HepG2 (cell line): ENCODE results near the gene C6orf136. TPM values are rescaled to one million over a fixed set of nuclear protein-coding genes. Genes with fewer than 3 reads are reported as not detected.

Experiments
- CCDC6 ChIP-seq: sonication (generic); formaldehyde crosslinking; IDR thresholded peaks from 2 replicates; pipeline ENCODE4 v1.8.1; 2022; ENCODE audit warnings: mild to moderate bottlenecking, missing genetic modification reagents, moderate library complexity
- FOXP1 ChIP-seq, 2 experiments: fragments of 450-650 bp in 1 of 2; IDR thresholded peaks; 2 replicates each; pipeline ENCODE4 v1.6.1; 2017 to 2018; ENCODE audit warnings: antibody characterized with exemption in 1 of 2
- HNRNPK ChIP-seq: fragments of 200-400 bp; formaldehyde crosslinking; IDR thresholded peaks from 2 replicates; pipeline ENCODE4 v1.6.1; 2018; ENCODE audit warnings: low read length, low read depth, moderate library complexity, mild to moderate bottlenecking; ENCODE audit not compliant: poor library complexity, severe bottlenecking
- KAT2B ChIP-seq: fragments of 150-350 bp; IDR thresholded peaks from 2 replicates; pipeline ENCODE4 v1.6.1; 2014; ENCODE audit warnings: low read depth, low read length, borderline replicate concordance
- KMT2B ChIP-seq: IDR thresholded peaks from 2 replicates; pipeline ENCODE4 v1.6.1; 2016; ENCODE audit warnings: missing genetic modification reagents, missing compliant biosample characterization
- MATR3 ChIP-seq: sonication (generic); formaldehyde crosslinking; IDR thresholded peaks from 2 replicates; pipeline ENCODE4 v1.4.0; 2020; ENCODE audit warnings: missing genetic modification reagents
- MTERF4 ChIP-seq: sonication (generic); formaldehyde crosslinking; IDR thresholded peaks from 2 replicates; pipeline ENCODE4 v1.8.0; 2023; ENCODE audit warnings: mild to moderate bottlenecking, missing genetic modification reagents
- NFIC ChIP-seq: IDR thresholded peaks from 2 replicates; pipeline ENCODE4 v1.6.1; 2012; ENCODE audit warnings: mild to moderate bottlenecking, low read length, inconsistent platforms
- POLR2A ChIP-seq, 2 experiments: IDR thresholded peaks; 2 replicates each; pipeline ENCODE4 v1.6.1; 2011; ENCODE audit warnings: low read depth in 2 of 2, low read length in 2 of 2, mild to moderate bottlenecking in 1 of 2, moderate library complexity in 1 of 2; ENCODE audit not compliant: insufficient read depth in 1 of 2
- PRMT3 ChIP-seq: sonication (generic); formaldehyde crosslinking; IDR thresholded peaks from 2 replicates; pipeline ENCODE4 v1.8.1; 2022; ENCODE audit warnings: low read depth, mild to moderate bottlenecking, moderate library complexity, missing genetic modification reagents, borderline replicate concordance
- SATB2 ChIP-seq: sonication (generic); formaldehyde crosslinking; IDR thresholded peaks from 2 replicates; pipeline ENCODE4 v1.5.0; 2020; ENCODE audit warnings: missing genetic modification reagents
- THRA ChIP-seq: sonication (generic); formaldehyde crosslinking; IDR thresholded peaks from 2 replicates; pipeline ENCODE4 v1.4.0; 2020; ENCODE audit warnings: missing genetic modification reagents, borderline replicate concordance
- TMF1 ChIP-seq: sonication (generic); formaldehyde crosslinking; IDR thresholded peaks from 2 replicates; pipeline ENCODE4 v1.8.1; 2022; ENCODE audit warnings: low read depth, missing genetic modification reagents
- YEATS2 ChIP-seq: sonication (generic); formaldehyde crosslinking; IDR thresholded peaks from 2 replicates; pipeline ENCODE4 v1.4.0; 2020; ENCODE audit warnings: missing genetic modification reagents, borderline replicate concordance
- ZC3H4 ChIP-seq: sonication (generic); formaldehyde crosslinking; IDR thresholded peaks from 2 replicates; pipeline ENCODE4 v1.4.0; 2020; ENCODE audit warnings: missing genetic modification reagents, borderline replicate concordance
- ZFP82 ChIP-seq: sonication (generic); formaldehyde crosslinking; IDR thresholded peaks from 2 replicates; pipeline ENCODE4 v1.5.1; 2020; ENCODE audit warnings: mild to moderate bottlenecking, missing genetic modification reagents, borderline replicate concordance
- ZFP91 ChIP-seq: sonication (generic); formaldehyde crosslinking; IDR thresholded peaks from 2 replicates; pipeline ENCODE4 v1.9.0; 2022; ENCODE audit warnings: missing genetic modification reagents, mild to moderate bottlenecking, borderline replicate concordance
- ZKSCAN1 ChIP-seq: fragments of 150-350 bp; IDR thresholded peaks from 2 replicates; pipeline ENCODE4 v1.6.1; 2014; ENCODE audit warnings: low read length
- ZNF317 ChIP-seq: sonication (generic); formaldehyde crosslinking; IDR thresholded peaks from 2 replicates; pipeline ENCODE4 v1.5.0; 2020; ENCODE audit warnings: mild to moderate bottlenecking, missing genetic modification reagents
- ZNF354B ChIP-seq: sonication (generic); formaldehyde crosslinking; IDR thresholded peaks from 2 replicates; pipeline ENCODE4 v1.8.0; 2022; ENCODE audit warnings: mild to moderate bottlenecking, missing genetic modification reagents
- ZNF446 ChIP-seq: sonication (generic); formaldehyde crosslinking; IDR thresholded peaks from 2 replicates; pipeline ENCODE4 v1.5.0; 2020; ENCODE audit warnings: mild to moderate bottlenecking, missing genetic modification reagents
- ZNF562 ChIP-seq: sonication (generic); formaldehyde crosslinking; IDR thresholded peaks from 2 replicates; pipeline ENCODE4 v1.8.0; 2022; ENCODE audit warnings: missing genetic modification reagents, borderline replicate concordance
- ZNF589 ChIP-seq: sonication (generic); formaldehyde crosslinking; conservative IDR thresholded peaks from 2 replicates; pipeline ENCODE4 v1.8.0; 2022; ENCODE audit warnings: mild to moderate bottlenecking, moderate library complexity, missing genetic modification reagents
- ZNF619 ChIP-seq: sonication (generic); formaldehyde crosslinking; IDR thresholded peaks from 2 replicates; pipeline ENCODE4 v1.4.0; 2020; ENCODE audit warnings: mild to moderate bottlenecking, missing genetic modification reagents
- ZSCAN9 ChIP-seq: IDR thresholded peaks from 2 replicates; pipeline ENCODE4 v1.6.1; 2016; ENCODE audit warnings: borderline replicate concordance
- polyA plus RNA-seq, 8 experiments: library from polyadenylated mRNA; depleted of rRNA in 3 of 8; stranded (reverse) in 7 of 8; unstranded in 1 of 8; fragments of >200 nt; fragmentation: Illumina TruSeq in 4 of 8; extraction: Trizol in 4 of 8; gene quantifications; 2 replicates each; pipeline versions ENCODE4 v1.2.1 to v1.2.3, GENCODE V29; 2011 to 2016; ENCODE audit warnings: low read depth in 4 of 8, missing spikeins in 1 of 8, mixed read lengths in 1 of 8; ENCODE audit not compliant: insufficient read depth in 1 of 8
- total RNA-seq, 5 experiments: library from RNA; depleted of rRNA; stranded (reverse); fragments of >200 nt; fragmentation: Illumina TruSeq; extraction: Trizol; gene quantifications; 2 replicates each; pipeline ENCODE4 v1.2.3, GENCODE V29; 2016; ENCODE audit warnings: low read depth in 1 of 5

Gene C6orf136
- total and polyA plus RNA-seq, 2 of the 13 experiments (the other 11 are each of a cell fraction or from before 2014, with no cell fraction given): 12.0 to 26.2 TPM

- no peak for TF ChIP-seq PRMT3 (CRISPR knock-in tag)
- no peak for TF ChIP-seq HNRNPK
- no peak for TF ChIP-seq ZNF562 (CRISPR knock-in tag)
- no peak for TF ChIP-seq ZNF317 (CRISPR knock-in tag)
- TF ChIP-seq YEATS2 (CRISPR knock-in tag): no peak
- no peak for TF ChIP-seq THRA (CRISPR knock-in tag)
- peak; percentile 38; the same call in 1 of the 2 replicates for TF ChIP-seq ZNF589 (CRISPR knock-in tag)
- no peak for TF ChIP-seq MTERF4 (CRISPR knock-in tag)
- peak; percentile 16; the same call in 1 of the 2 replicates for TF ChIP-seq NFIC
- no peak for TF ChIP-seq ZFP91 (CRISPR knock-in tag)
- TF ChIP-seq KMT2B (CRISPR knock-in tag): peak; percentile 54; the same call in 1 of the 2 replicates
- TF ChIP-seq MATR3: no peak
- TF ChIP-seq FOXP1 (IDR thresholded peaks at IDR 0.05): no peak
- no peak for TF ChIP-seq FOXP1 (CRISPR knock-in tag; IDR thresholded peaks at IDR 0.05)
- TF ChIP-seq POLR2A (IDR thresholded peaks at IDR 0.05; ENCODE audit: insufficient read depth in 1 of 2, low read depth in 2 of 2, low read length in 2 of 2): peak; percentile 53 to 80; a peak in 3 of 4 replicates
- TF ChIP-seq TMF1 (CRISPR knock-in tag): 0 out of 2 replicates have a peak, but pooled peaks have one; percentile 49
- TF ChIP-seq ZNF446 (CRISPR knock-in tag): 0 out of 2 replicates have a peak, but pooled peaks have one; percentile 47
- no peak for TF ChIP-seq CCDC6 (CRISPR knock-in tag)
- TF ChIP-seq ZNF619 (CRISPR knock-in tag): no peak
- peak; percentile 55; the same call in 1 of the 2 replicates for TF ChIP-seq SATB2 (CRISPR knock-in tag)
- TF ChIP-seq ZKSCAN1: no peak
- peak; percentile 86 for TF ChIP-seq ZC3H4 (CRISPR knock-in tag)
- TF ChIP-seq ZSCAN9: no peak
- no peak for TF ChIP-seq KAT2B
- TF ChIP-seq ZNF354B (CRISPR knock-in tag): 0 out of 2 replicates have a peak, but pooled peaks have one; percentile 53
- peak; percentile 85 for TF ChIP-seq ZFP82 (CRISPR knock-in tag)
These were observed 32.7 kb upstream of the C6orf136 start (continued) for GRCh38 chr6:30614044-30614842.
